HL-60/S4 treated with retinoic acid at 250 ng/mL for 4 days and 3 days (cell line): ENCODE measurements around the gene RANBP2.

Source experiments
- in situ Hi-C: fragments of 300-500 bp; cut with MboI; formaldehyde crosslinking; loops from 2 replicates; pipeline ENCODE4 v1.7.0; 2022; ENCODE audit warnings: low sequenced_read_pairs

The RANBP2 gene

DNA sequence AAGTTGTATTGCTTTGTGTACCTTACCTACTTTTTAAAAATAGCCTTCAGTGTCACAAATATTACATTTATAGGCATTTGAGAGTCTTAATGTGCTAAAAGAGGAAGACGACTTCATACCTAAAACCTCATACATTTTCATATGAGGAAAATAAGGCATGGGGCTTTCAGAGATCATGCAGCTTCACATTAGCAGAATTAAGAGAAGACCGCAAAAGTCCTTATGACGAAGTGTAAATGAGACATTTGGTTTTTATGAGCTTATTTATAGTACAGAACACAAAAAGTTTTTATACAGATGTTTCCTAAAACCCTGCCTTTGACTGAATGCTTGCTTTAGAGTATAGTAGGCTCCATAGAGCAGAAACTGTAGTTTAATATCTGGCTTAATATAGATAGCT is 57.2 kb downstream of the RANBP2 start:
- in situ Hi-C loops = no loop called here

- in situ Hi-C loops = no loop called here
Observed at GRCh38 chr2:108778857-108779256, 59.6 kb downstream of the RANBP2 start.

GRCh38 chr2:108786008-108786353 is 66.7 kb downstream of the RANBP2 start:
- in situ Hi-C loops = no loop called here

GRCh38 chr2:108786354-108787215 is 67.3 kb downstream of the RANBP2 start, which contains the start of gene CCDC138:
CCDC138 (plus strand) TSS chr2:108786771; CDS start chr2:108786823, 52 bp downstream.
- in situ Hi-C loops = no loop called here

GRCh38 chr2:108787216-108787541 is 67.9 kb downstream of the RANBP2 start:
- in situ Hi-C loops = no loop called here

DNA sequence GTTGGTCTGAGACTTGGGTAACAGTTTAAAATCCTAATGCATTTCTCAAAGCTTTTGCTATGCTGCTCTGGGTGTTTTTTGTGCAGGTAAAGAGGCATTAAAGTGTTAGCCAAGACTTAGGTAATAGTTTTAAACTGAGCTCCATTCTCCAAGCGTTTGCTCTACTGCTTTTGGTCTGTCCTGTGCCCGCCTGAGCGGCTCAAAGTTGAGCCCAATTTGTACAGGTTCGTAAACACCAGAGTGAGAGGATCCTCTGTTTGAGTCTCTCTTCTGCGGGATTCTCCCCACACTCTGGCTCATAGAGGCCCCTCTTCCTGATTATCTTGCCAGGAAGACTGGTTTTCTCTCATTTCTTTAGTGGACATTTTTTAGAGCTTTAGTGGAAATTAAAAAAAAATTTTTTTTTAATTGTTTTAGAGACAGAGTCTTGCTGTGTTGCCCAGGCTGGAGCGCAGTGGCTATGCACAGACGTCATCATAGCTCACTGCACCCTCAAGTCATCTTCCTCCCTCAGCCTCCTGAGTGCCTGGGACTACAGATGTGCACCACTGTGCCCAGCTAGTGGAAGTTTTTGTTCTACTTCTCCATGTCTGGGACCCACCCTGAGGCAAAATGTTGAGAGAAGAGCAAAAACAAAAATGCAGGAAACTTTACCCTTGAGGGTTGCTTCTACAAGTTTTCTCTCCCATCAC is 83.9 kb downstream of the RANBP2 start:
- in situ Hi-C loops = no loop called here

DNA sequence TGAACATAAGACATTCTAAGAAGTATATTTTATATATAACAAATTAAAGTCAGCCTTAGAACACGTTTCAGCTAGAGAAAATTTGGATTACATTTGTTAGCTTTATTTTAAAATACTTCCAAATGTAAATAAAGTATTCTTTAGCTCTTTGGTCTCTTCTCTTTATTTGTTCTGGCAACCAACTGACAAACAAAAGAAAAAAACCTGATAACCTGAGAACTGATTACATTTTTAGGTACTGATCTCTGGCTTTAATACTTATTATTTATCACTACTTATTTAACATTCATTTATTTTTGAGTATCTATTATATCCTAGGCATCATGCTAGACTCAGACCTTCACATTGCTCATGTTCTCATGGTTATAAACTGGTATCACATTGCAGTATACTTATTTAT is 85.8 kb downstream of the RANBP2 start:
- in situ Hi-C loops = no loop called here

- in situ Hi-C loops = no loop called here
Observed at GRCh38 chr2:108805782-108806181, 86.5 kb downstream of the RANBP2 start.

DNA sequence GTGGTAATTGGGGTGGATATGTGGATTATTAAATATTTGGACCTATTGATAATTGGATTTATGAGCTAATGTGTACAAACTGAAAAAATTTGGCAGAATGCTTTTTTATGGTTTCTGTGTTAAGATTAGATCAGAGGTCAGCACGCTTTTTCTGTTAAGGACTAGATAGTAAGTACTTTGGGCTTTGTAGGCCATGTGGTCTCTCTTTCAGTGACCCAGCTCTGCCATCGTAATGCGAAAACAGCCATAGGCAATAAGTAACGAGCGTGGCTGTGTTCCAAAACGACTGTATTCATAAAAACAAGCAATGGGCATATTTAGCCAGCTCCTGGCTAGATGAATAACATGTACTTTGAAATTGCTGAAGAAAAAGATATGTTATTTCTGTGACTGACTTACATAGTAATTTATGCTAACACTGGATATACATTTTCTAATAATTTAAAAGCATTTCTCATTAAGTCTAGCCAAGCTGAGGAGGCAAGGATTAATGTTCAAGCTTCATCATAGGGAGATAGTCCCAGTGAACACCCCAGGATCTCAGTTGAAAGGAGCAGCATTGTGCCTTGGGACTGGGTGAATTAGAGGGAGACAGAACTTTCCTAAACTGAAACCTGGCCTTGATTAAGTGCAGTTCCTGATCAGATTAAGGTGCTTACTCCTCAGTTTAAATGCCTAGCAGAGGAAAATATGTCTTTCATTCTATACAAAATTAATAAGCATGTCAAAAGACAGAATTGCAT is 87.3 kb downstream of the RANBP2 start:
- in situ Hi-C loops = no loop called here

DNA sequence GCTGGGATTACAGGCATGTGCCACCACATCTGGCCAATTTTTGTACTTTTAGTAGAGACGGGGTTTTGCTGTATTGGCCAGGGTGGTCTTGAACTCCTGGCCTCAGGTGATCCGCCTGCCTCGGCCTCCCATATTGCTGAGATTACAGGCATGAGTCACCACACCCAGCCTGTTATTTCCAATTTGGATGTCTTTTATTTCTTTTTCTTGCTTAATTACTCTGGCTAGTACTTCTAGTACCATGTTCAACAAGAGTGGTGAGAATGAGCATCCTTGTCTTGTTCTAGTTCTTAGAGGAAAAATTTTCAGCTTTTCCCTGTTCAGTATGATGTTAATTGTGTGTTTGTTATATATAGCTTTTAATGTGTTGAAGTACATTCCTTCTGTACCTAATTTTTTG is 90.7 kb downstream of the RANBP2 start:
- in situ Hi-C loops = no loop called here

DNA sequence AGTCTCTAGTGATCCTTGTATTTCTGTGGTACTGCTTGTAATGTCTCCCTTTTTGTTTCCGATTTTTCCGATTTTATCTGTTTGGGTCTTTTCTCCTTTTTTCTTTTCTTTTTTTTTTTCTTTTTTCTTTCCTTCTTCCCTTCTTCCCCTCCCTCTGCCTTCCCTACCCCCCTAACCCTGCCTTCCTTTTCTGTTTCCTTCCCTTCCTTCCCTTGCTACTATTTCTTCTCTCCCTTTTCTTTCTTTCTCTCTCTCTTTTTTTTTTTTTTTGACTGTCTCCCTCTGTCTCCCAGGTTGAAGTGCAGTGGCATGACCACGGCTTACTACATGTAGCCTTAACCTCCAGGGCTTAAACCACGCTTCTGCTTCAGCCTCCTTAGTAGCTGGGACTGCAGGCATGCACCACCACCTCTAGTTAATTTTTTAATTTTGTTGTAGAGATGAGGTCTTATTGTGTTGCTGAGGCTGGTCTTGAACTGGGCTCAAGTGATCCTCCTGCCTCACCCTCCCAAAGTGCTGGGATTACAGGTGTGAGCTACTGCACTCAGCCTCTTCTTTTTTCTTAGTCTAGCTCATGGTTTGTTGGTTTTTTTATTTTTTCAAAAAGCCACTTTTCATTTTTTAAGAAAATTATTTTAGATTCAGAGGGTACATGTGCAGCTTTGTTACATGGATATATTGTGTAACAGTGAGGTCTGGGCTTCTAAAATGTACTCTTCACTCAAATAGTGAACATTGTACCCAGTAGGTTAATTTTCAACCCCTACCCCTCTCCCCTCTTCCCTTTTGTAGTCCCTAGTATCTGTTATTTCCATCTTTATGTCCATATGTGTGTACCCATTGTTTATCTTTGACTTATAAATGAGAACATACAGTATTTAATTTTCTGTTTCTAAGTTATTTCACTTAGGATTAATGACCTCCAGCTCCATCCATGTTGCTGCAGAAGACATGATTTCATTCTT is 92.0 kb downstream of the RANBP2 start:
- in situ Hi-C loops = no loop called here

GRCh38 chr2:108813732-108814131 is 94.5 kb downstream of the RANBP2 start:
- in situ Hi-C loops = no loop called here

- in situ Hi-C loops = no loop called here
Observed at GRCh38 chr2:108820482-108820881, 101.2 kb downstream of the RANBP2 start.

GRCh38 chr2:108823286-108823685 is 104.0 kb downstream of the RANBP2 start:
- in situ Hi-C loops = no loop called here

- in situ Hi-C loops = no loop called here
Observed at GRCh38 chr2:108824316-108825070, 105.2 kb downstream of the RANBP2 start.

GRCh38 chr2:108825254-108825653 is 106.0 kb downstream of the RANBP2 start:
- in situ Hi-C loops = no loop called here

GRCh38 chr2:108825736-108826135 is 106.5 kb downstream of the RANBP2 start:
- in situ Hi-C loops = no loop called here

GRCh38 chr2:108829578-108830310 is 110.5 kb downstream of the RANBP2 start:
- in situ Hi-C loops = no loop called here

DNA sequence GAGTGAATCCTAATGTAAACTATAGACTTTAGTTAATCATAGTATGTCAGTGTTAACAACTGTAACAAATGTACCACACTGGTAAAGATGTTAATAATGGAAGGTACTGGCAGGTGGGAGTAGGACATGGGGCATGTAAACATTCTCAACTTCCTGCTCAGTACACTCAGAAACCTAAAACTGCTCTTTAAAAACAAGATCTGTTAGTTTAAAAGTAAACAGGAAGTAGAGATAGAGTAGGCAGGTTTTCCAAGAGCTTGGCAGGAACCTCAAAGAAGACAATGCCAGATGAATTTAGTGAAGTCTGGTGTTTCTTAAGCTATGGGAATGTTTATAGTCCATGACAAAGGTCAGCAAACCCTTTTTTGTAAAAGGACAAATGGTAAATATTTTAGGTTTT is 113.9 kb downstream of the RANBP2 start:
- in situ Hi-C loops = no loop called here
